ENCODE results near the gene GBP1.
"Not testable (repeated sequence)": the region's sequence is repeated elsewhere in the genome, so short reads cannot be mapped to it uniquely, and the experiment has no call there.

Gene GBP1

GRCh38 chr1:89051300-89051954 is 13.6 kb downstream of the GBP1 start:
- no peak for TF ChIP-seq CTCF (IDR thresholded peaks at IDR 0.05; ENCODE audit: low read depth, low read length)
- H3K4me3 ChIP-seq (ENCODE audit: low read depth, low read length): no peak overlapping the region

- no peak for TF ChIP-seq CTCF (IDR thresholded peaks at IDR 0.05; ENCODE audit: low read depth, low read length)
- no peak overlapping the region for H3K4me3 ChIP-seq (ENCODE audit: low read depth, low read length)
Measured at GRCh38 chr1:89050649-89051033, 14.4 kb downstream of the GBP1 start.

GRCh38 chr1:89049901-89050648 is 14.9 kb downstream of the GBP1 start:
- H3K4me3 ChIP-seq (ENCODE audit: low read depth, low read length): not testable (repeated sequence)

- H3K4me3 ChIP-seq (ENCODE audit: low read depth, low read length): not testable (repeated sequence)
Measured at GRCh38 chr1:89049187-89049586, 15.8 kb downstream of the GBP1 start.

GRCh38 chr1:89047734-89048133 is 17.3 kb downstream of the GBP1 start:
- no peak overlapping the region for H3K4me3 ChIP-seq (ENCODE audit: low read depth, low read length)
- TF ChIP-seq CTCF (IDR thresholded peaks at IDR 0.05; ENCODE audit: low read depth, low read length): no peak

- H3K4me3 ChIP-seq (ENCODE audit: low read depth, low read length): not testable (repeated sequence)
Measured at GRCh38 chr1:89046318-89047183, 18.5 kb downstream of the GBP1 start.

- TF ChIP-seq CTCF (IDR thresholded peaks at IDR 0.05; ENCODE audit: low read depth, low read length): no peak
- no peak overlapping the region for H3K4me3 ChIP-seq (ENCODE audit: low read depth, low read length)
Measured at GRCh38 chr1:89044970-89045721, 19.9 kb downstream of the GBP1 start.

- TF ChIP-seq CTCF (IDR thresholded peaks at IDR 0.05; ENCODE audit: low read depth, low read length): no peak
- no peak overlapping the region for H3K4me3 ChIP-seq (ENCODE audit: low read depth, low read length)
Measured at GRCh38 chr1:89043940-89044339, 21.1 kb downstream of the GBP1 start.

All from WI38 (cell line).